ENCODE results near the gene MTAP.
A peak's percentile ranks its signal among the peaks of the same experiment; 100 is the strongest.

Gene MTAP

GRCh38 chr9:21802418-21803000 lies at the start of gene MTAP:
MTAP (plus strand) TSS chr9:21802636; CDS start chr9:21802749, 113 bp downstream.
- peak within 1 kb of the TSS; percentile 78 for H3K4me3 ChIP-seq (ENCODE audit: insufficient read depth, low read length, poor library complexity, severe bottlenecking)
- peak within 1 kb of the TSS; percentile 81 for H3K9ac ChIP-seq (ENCODE audit: low read length)
- H4K20me1 ChIP-seq (ENCODE audit: low read depth, low read length), result peaks cover 7% of the 10 kb centered on the region; the same call in 1 of the 2 replicates
- peak within 1 kb of the TSS; percentile 85 for H3K4me2 ChIP-seq (ENCODE audit: low read depth, low read length, poor library complexity, severe bottlenecking)
- peak within 1 kb of the TSS; percentile 63 for H3K27ac ChIP-seq (ENCODE audit: low read depth, low read length)
- H3K79me2 ChIP-seq (ENCODE audit: insufficient read depth, low read length), result peaks cover 50% of the 10 kb centered on the region
- no peaks in the 10 kb centered on the region for H3K9me3 ChIP-seq (ENCODE audit: insufficient read depth, low read length)
- H3F3A ChIP-seq (ENCODE audit: insufficient read depth), result no peaks in the 10 kb centered on the region
- H3K27me3 ChIP-seq (ENCODE audit: low read length), result no peaks in the 10 kb centered on the region
- no peak for TF ChIP-seq EZH2phosphoT487 (conservative IDR thresholded peaks at IDR 0.05; ENCODE audit: low read length)
- TF ChIP-seq CTCF (IDR thresholded peaks at IDR 0.05; ENCODE audit: insufficient read depth, low read length, poor library complexity, severe bottlenecking), result no peak
- peak within 1 kb of the TSS; percentile 99 for H2AFZ ChIP-seq (ENCODE audit: low read depth, low read length, severe bottlenecking)
- H3K36me3 ChIP-seq (ENCODE audit: low read length), result peaks cover 4% of the 10 kb centered on the region; the same call in 1 of the 2 replicates
- no peaks in the 10 kb centered on the region for H3K9me2 ChIP-seq (replicated peaks; ENCODE audit: insufficient read depth, low read length)

GRCh38 chr9:21753523-21753922 lies 48.9 kb upstream of the MTAP start:
- Histone ChIP-seq H3K79me2 (ENCODE audit: insufficient read depth, low read length) (no peaks in the 10 kb centered on the region), H3K4me2 (ENCODE audit: low read depth, low read length, poor library complexity, severe bottlenecking) (no peak overlapping the region), H3F3A (ENCODE audit: insufficient read depth) (no peaks in the 10 kb centered on the region), H3K36me3 (ENCODE audit: low read length) (no peaks in the 10 kb centered on the region), H3K9me3 (ENCODE audit: insufficient read depth, low read length) (no peaks in the 10 kb centered on the region), H3K9me2 (replicated peaks; ENCODE audit: insufficient read depth, low read length) (no peaks in the 10 kb centered on the region), H3K9ac (ENCODE audit: low read length) (no peak overlapping the region), H3K4me3 (ENCODE audit: insufficient read depth, low read length, poor library complexity, severe bottlenecking) (no peak overlapping the region), H4K20me1 (ENCODE audit: low read depth, low read length) (no peaks in the 10 kb centered on the region), H3K27me3 (ENCODE audit: low read length) (no peaks in the 10 kb centered on the region), H3K27ac (ENCODE audit: low read depth, low read length) (no peak overlapping the region), H2AFZ (ENCODE audit: low read depth, low read length, severe bottlenecking) (no peak overlapping the region)
- no peak for TF ChIP-seq CTCF (IDR thresholded peaks at IDR 0.05; ENCODE audit: insufficient read depth, low read length, poor library complexity, severe bottlenecking)

- Histone ChIP-seq H3K9ac (ENCODE audit: low read length) (no peak overlapping the region), H3K36me3 (ENCODE audit: low read length) (no peaks in the 10 kb centered on the region), H3K27me3 (ENCODE audit: low read length) (no peaks in the 10 kb centered on the region), H3F3A (ENCODE audit: insufficient read depth) (no peaks in the 10 kb centered on the region), H3K4me3 (ENCODE audit: insufficient read depth, low read length, poor library complexity, severe bottlenecking) (no peak overlapping the region), H4K20me1 (ENCODE audit: low read depth, low read length) (no peaks in the 10 kb centered on the region), H3K4me2 (ENCODE audit: low read depth, low read length, poor library complexity, severe bottlenecking) (no peak overlapping the region), H2AFZ (ENCODE audit: low read depth, low read length, severe bottlenecking) (no peak overlapping the region), H3K9me3 (ENCODE audit: insufficient read depth, low read length) (no peaks in the 10 kb centered on the region), H3K79me2 (ENCODE audit: insufficient read depth, low read length) (no peaks in the 10 kb centered on the region), H3K27ac (ENCODE audit: low read depth, low read length) (no peak overlapping the region), H3K9me2 (replicated peaks; ENCODE audit: insufficient read depth, low read length) (no peaks in the 10 kb centered on the region)
- TF ChIP-seq EZH2phosphoT487 (conservative IDR thresholded peaks at IDR 0.05; ENCODE audit: low read length) (no peak), CTCF (IDR thresholded peaks at IDR 0.05; ENCODE audit: insufficient read depth, low read length, poor library complexity, severe bottlenecking) (no peak)
Observed at GRCh38 chr9:21754741-21755140, 47.7 kb upstream of the MTAP start.

Measured in SU-DHL-6 (cell line).